HG03095 (cell line): ENCODE measurements around the gene ZNF740.

ENCODE experiments used
- ATAC-seq: cut with Tn5 transposase; IDR thresholded peaks from one replicate; pipeline ENCODE4 v1.9.1; 2021; ENCODE audit warnings: moderate library complexity; ENCODE audit not compliant: unreplicated experiment

Gene ZNF740

GRCh38 chr12:53224061-53224896 is 43.8 kb downstream of the ZNF740 start:
- no peak for ATAC-seq

GRCh38 chr12:53224897-53225634 is 44.5 kb downstream of the ZNF740 start:
- no peak for ATAC-seq

DNA sequence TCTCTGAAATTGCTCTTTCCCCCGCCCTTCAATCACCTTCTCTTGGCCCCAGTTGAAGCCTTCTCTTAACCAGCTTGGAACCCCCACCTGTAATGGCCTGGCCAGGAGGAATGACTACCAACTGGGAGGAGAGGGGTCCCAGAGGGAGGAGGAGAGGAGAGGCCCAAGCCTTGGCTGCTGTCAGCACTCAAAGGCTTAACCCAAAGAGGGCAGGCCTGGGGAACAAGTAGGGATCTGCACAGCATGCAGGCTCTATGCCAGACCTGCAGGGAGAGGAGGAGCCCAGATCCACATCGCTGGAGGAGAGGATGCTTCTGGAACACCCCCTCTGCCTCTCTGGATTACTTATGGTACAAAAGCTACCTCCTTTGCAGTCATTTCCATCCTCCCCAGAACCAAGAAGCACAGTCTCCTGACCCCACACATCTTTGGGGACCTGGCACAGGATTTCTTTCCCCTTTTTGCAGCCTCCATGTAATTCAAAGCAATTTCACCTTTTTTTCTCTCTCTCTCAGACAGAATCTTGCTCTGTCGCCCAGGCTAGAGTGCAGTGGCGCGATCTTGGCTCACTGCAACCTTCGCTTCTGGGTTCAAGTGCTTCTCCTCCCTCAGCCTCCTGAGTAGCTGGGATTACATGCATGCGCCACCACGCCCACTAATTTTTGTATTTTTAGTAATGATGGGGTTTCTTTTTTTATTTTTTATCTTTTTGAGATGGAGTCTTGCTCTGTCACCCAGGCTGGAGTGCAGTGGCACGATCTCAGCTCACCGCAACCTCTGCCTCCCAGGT is 45.3 kb downstream of the ZNF740 start:
- no peak for ATAC-seq

- ATAC-seq: no peak
These were observed 46.3 kb downstream of the ZNF740 start for GRCh38 chr12:53226815-53227214.

DNA sequence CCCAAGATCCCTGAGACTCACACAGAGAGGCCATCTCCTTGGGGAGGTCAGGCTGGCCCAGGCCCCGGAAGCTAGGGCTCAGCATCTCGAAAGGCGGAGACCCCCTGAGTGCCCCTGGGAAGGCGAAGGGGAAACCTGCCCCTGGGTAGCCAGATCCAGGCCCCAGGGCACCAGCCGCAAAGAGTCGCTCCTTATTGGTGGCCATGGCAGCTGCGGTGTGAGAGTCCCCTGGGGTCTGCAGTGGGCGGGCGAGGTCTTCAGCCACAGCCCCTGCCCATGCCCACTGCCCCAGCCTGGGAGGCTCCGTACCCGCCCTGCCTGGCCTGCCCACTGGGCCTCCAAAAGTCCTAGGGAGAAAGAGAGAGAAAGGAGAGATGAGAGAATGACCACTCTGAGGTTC is 46.8 kb downstream of the ZNF740 start:
- ATAC-seq: no peak

GRCh38 chr12:53227836-53228235 is 47.3 kb downstream of the ZNF740 start:
- ATAC-seq: no peak

- no peak for ATAC-seq
These were observed 48.9 kb downstream of the ZNF740 start for GRCh38 chr12:53229454-53229853.

DNA sequence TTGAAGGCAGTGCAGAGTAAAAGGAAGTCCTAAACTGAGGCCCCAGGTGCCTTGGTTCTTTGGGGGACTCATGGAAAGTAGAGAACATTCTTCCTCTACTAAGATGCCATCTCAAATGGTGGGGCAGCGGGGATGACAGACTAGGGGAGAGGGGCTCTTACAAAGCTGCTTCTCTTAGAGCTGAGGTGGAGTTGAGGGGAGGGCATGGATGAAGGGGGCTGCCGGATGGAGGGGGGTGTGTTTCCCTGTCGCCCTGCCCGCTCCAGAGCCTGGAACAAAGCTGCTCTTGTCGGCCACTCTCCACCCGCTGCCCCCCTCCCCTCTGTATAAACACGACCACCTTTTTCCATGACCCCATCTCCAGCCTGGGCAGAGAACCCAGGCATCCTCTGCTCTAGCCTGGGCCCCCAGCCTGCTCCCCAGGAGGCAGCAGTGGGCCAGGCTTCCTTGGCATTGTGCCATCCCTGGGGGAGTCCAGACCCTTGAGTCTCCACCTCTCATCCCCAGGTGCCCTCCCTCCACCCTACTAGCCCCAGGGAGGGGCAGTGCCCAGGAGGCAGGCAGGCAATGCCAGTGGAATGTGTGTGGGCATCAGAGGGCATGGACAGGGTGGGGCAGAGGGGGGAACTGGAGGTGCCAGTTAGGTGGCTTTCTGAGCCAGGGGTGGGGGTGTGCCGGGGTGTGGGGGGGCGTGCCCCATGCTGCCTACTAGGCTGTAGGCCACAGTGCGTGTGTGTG is 49.8 kb downstream of the ZNF740 start:
- no peak for ATAC-seq

GRCh38 chr12:53231671-53231920 is 51.1 kb downstream of the ZNF740 start:
- ATAC-seq: no peak

DNA sequence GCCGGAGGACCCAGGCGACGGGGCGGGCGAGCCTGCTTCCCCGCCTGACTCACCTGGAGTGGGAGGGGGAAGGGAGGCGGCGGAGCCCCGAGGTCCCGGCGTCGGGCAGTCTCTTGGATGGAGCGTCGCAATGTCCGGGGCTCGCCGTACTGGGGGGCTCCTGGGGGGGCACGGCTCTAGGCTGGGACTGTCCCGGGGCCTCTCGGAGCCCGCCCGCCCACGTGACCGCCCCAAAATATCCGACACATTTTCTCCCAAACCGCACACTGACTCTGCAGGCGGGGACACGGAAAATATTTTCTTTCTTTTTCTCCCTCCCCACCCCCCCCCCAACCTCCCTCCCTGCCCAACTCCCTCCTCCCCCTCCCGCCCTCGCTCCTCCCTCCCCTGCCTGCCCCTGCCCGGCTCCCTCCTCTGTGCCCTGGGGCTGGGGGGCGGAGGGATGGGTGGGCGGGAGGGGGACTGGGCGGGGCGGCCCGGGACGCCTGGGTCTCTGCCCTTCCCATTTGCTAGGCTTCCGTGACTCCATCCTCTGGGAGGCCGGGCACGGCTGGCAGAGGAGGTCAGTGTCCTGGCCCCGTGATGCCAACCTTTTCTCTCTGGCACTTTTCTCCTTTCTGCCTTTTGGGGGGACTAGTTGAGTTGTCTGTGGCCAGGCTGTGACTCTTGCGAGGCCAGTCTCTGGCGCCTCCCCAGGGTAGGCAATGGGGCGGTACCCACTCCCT is 51.6 kb downstream of the ZNF740 start, which contains the start of gene RARG:
Gene RARG (minus strand): TSS at position 289 of the 725 bp plus-strand sequence. CDS start 4,664 bp downstream, outside the sequence.
- no peak for ATAC-seq

GRCh38 chr12:53232646-53233461 is 52.3 kb downstream of the ZNF740 start:
- no peak for ATAC-seq

DNA sequence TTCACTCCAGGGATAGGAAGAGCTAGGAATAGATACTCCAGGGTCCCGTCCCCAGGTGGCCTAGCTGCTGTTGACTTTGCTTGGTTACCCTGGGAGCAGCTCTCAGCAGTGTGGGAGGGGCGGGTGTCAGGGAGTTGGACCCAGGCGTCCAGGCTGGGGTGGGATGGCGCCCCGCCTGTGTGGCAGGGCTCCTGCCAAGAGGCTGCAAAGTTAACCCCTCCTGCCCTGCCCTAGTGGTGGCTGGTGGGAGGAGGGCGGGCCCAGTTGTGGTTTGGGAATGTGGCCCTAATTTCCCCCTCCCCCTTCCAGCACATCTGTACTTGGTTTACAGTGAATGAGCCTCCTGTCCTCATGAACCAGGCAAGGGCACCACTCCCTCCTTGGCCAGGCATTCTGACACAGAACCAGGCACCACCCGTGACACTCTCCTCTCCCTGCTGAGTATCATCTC is 53.2 kb downstream of the ZNF740 start:
- ATAC-seq: no peak

- no peak for ATAC-seq
These were observed 53.9 kb downstream of the ZNF740 start for GRCh38 chr12:53234271-53234914.

- ATAC-seq: no peak
These were observed 54.6 kb downstream of the ZNF740 start for GRCh38 chr12:53235164-53235563.

DNA sequence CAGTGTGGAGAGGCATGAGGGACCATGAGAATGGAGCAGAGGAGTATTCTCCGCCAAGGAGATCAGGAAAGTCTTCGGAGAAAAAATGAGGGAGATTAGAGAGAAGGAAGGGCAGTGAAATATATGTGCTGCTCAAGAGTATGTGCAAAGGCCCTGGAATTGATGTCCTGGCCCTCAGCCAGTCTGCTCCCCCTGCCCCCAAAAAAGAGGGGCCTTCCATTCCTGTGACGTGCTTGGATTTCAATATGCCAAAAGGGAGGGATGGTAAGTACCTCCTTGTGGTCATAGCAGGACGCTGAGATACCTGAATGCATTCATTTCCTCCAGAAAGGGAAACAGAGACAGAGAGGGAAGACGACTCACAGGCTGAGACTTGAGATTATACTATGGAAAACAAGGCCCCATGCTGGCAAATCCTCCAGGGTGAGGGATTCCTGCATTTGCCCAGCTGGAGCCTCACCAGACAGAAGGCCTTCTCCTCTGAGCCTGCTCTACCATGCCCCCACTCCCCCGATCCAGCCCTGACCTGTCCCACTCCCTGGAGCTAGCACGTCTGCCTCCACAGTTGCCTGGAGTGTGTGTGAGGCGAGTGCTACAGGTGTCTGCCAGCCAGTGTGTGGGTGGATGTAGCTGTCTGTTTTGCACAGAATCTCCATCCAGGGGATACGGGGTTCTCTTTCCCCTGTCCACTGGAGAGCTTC is 55.4 kb downstream of the ZNF740 start:
- ATAC-seq: no peak

- no peak for ATAC-seq
These were observed 56.1 kb downstream of the ZNF740 start for GRCh38 chr12:53236443-53237111.

DNA sequence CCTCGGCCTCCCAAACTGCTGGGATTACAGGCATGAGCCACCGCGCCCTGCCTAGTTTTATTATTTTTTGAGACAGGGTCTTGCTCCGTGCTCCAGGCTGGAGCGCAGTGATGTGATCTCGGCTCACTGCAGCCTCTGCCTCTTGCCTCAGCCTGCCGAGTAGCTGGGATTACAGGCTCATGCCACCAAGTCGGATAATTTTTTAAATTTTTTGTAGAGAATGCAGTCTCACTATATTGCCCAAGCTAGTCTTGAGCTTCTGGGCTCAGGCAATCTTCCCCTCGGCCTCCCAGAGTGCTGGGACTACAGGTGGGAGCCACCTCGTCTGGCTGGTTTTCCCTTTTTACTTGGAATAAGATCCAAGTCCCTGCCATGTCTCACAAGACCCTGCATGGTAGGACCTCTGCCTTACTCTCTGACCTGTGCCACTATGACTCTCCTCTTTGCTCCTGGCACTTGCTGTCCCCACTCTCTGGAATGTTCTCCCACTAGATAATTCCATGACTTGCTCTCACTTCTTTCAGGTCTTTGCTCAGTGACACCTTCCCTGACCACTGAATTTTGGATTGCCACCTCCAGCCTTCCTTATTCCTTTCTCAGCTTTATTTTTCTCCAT is 59.2 kb downstream of the ZNF740 start:
- no peak for ATAC-seq
